ENCODE results near the gene BRD3OS. TPM values are rescaled to one million over a fixed set of nuclear protein-coding genes. Genes with fewer than 3 reads are reported as not detected.

BRD3OS gene
- total and polyA plus RNA-seq, 2 of the 13 experiments (the other 11 are each of a cell fraction or from before 2014, with no cell fraction given) = 4.9 to 5.7 TPM

DNA sequence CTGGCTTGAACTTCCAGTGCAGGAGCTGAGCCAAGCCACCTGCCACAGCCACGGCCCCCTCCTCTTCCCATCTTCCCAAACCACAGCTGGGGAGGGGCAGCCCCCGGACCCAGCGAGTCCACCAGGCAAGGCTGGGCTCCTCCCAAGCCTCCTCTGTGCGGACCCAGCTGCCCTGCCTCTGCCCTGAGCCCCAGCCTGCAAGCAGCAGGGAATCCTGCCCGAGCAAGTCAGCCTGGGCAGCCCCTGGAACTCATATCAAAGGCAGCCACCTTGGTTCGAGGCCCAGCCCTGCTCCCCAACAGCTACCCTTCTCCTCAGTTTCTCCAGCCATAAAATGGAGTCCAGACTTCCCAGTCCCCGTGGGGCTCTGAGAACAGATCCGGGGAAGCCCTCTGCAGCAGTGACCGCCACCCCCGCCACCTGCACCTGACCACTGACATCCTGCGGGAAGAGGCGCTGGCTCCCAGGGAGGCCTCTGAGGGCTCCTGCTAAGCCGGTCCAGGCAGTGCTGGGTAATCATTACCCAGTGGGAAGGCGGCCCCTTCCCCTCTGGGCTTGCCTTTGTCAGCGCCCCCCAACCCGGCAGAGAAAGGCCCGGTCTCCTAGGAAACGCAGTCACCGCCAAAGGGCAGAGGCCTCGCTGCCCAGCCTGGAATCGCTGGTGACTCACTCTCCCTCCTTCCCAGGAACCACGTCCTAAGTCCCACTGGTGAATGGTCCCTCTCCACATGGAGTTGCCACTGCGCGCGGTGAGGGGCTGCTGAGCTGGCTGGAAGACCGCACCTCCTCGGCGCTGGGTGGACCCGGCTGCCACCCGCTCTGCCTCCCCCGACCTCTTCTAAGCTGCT lies 34.7 kb upstream of the BRD3OS start (continued):
- TF ChIP-seq, protein P1, sequence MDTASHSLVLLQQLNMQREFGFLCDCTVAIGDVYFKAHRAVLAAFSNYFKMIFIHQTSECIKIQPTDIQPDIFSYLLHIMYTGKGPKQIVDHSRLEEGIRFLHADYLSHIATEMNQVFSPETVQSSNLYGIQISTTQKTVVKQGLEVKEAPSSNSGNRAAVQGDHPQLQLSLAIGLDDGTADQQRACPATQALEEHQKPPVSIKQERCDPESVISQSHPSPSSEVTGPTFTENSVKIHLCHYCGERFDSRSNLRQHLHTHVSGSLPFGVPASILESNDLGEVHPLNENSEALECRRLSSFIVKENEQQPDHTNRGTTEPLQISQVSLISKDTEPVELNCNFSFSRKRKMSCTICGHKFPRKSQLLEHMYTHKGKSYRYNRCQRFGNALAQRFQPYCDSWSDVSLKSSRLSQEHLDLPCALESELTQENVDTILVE (CRISPR knock-in tag; IDR thresholded peaks at IDR 0.05) = no peak

DNA sequence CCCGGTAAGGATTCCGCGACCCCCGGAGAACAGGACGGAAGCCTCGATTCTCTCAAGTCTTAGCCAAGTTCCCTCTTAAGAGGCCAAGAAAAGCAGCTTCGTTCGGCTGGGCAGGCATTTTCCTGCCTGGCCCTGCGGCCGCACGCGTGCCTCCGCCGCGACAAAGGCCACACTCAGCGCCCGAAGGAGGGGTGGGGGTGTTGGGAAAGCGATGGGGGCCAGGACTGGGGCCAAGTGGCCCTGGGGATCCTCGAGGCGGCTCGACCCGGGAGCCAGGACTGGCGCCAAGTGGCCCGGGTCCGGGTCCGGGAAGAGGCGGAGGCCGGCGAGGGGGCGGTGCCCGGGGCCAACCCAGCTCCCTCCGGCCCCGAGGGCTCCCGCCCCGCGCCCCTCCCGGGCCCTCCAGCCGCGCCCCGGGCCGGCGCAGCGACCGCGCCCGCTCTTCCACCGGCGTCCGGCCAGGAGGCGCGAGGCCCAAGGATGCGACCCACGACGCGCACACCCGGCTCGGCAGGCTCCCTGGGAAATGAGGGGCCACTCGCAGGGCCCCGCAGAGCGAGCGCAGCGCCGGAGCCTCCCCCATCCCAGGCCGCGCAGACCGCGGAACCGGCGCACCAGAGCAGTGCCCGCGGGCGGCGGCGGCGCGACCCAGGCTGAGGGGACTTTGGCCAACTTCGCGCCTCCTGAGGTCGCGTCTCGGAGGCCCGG lies 33.9 kb upstream of the BRD3OS start:
- WGBS (ENCODE audit: low lambda C conversion rate) = 0% methylated on average over 21 of the region's 82 CpGs
- H2AFZ ChIP-seq (ENCODE audit: low read length) = no peak overlapping the region
- peak overlapping the region; percentile 96 for H3K4me2 ChIP-seq (ENCODE audit: low read depth, low read length)
- peak; percentile 1; the same call in 1 of the 3 replicates for ATAC-seq
- BruUV-seq (replicated peaks) = TSS peak; percentile 52
- peak overlapping the region; percentile 80 to 98 (median 97) for H3K4me3 ChIP-seq (replicated peaks in 1 of 3; ENCODE audit: insufficient read depth in 1 of 3, low read depth in 2 of 3, low read length in 3 of 3)
- FAIRE-seq = no peak
- in situ Hi-C loops (cut with HindIII; ENCODE audit: extremely low pct_ligation_motif_present, low pct_unique_long_range_greater_than_20kb) = loop anchor here (5.0 kb wide), 1 partner anchor 204 kb away; no protein-coding TSS in a partner anchor
- H4K20me1 ChIP-seq (ENCODE audit: insufficient read depth, low read length) = peaks cover 39% of the 10 kb centered on the region; the same call in 1 of the 2 replicates
- H3K27me3 ChIP-seq (ENCODE audit: control insufficient read depth in 1 of 2, insufficient read depth in 2 of 2, low read length in 2 of 2) = no peaks in the 10 kb centered on the region
- H3K79me2 ChIP-seq (ENCODE audit: insufficient read depth, low read length) = peaks cover 53% of the 10 kb centered on the region
- H3K27ac ChIP-seq (ENCODE audit: extremely low read length, insufficient read depth, low read length) = peak overlapping the region; percentile 90
- intact Hi-C loops (cut with micrococcal nuclease; ENCODE audit: unreplicated experiment) = no loop called here
- no peaks in the 10 kb centered on the region for H3K9me3 ChIP-seq (ENCODE audit: low read length)
- no peak for DNase-seq (ENCODE audit: low spot score)
- ChIA-PET POLR2A (interaction anchor here (1.2 to 4.4 kb wide), 3 partner anchors 12 to 99 kb away, joined by 4 to 24 read pairs (median 5); no protein-coding TSS in a partner anchor), CTCF (ENCODE audit: low intra/inter-chr PET ratio, low total read pairs) (no interaction called here)
- H3K4me1 ChIP-seq (ENCODE audit: insufficient read depth, low read length) = peaks cover 66% of the 10 kb centered on the region
- peak overlapping the region; percentile 79 for H3K9ac ChIP-seq (ENCODE audit: insufficient read depth, low read depth, low read length)
- peaks cover under 1 to 8% of the 10 kb centered on the region in 2 experiments; a peak in 4 of 5 replicates for H3K36me3 ChIP-seq (replicated peaks in 1 of 2; ENCODE audit: control insufficient read depth in 1 of 2, insufficient read depth in 2 of 2, low read length in 2 of 2)
- TF ChIP-seq ZNF773 (CRISPR knock-in tag; IDR thresholded peaks at IDR 0.05; ENCODE audit: borderline replicate concordance) (no peak), SP1 (IDR thresholded peaks at IDR 0.05) (no peak), SP1 (CRISPR knock-in tag; IDR thresholded peaks at IDR 0.05) (no peak), ARHGAP35 (CRISPR knock-in tag; IDR thresholded peaks at IDR 0.05; ENCODE audit: borderline replicate concordance) (no peak), HDAC2 (CRISPR knock-in tag; IDR thresholded peaks at IDR 0.05) (0 out of 2 replicates have a peak, but pooled peaks have one; percentile 14), ZNF772 (CRISPR knock-in tag; IDR thresholded peaks at IDR 0.05) (no peak; the same call in 1 of the 2 replicates)
- TF ChIP-seq, protein P2, sequence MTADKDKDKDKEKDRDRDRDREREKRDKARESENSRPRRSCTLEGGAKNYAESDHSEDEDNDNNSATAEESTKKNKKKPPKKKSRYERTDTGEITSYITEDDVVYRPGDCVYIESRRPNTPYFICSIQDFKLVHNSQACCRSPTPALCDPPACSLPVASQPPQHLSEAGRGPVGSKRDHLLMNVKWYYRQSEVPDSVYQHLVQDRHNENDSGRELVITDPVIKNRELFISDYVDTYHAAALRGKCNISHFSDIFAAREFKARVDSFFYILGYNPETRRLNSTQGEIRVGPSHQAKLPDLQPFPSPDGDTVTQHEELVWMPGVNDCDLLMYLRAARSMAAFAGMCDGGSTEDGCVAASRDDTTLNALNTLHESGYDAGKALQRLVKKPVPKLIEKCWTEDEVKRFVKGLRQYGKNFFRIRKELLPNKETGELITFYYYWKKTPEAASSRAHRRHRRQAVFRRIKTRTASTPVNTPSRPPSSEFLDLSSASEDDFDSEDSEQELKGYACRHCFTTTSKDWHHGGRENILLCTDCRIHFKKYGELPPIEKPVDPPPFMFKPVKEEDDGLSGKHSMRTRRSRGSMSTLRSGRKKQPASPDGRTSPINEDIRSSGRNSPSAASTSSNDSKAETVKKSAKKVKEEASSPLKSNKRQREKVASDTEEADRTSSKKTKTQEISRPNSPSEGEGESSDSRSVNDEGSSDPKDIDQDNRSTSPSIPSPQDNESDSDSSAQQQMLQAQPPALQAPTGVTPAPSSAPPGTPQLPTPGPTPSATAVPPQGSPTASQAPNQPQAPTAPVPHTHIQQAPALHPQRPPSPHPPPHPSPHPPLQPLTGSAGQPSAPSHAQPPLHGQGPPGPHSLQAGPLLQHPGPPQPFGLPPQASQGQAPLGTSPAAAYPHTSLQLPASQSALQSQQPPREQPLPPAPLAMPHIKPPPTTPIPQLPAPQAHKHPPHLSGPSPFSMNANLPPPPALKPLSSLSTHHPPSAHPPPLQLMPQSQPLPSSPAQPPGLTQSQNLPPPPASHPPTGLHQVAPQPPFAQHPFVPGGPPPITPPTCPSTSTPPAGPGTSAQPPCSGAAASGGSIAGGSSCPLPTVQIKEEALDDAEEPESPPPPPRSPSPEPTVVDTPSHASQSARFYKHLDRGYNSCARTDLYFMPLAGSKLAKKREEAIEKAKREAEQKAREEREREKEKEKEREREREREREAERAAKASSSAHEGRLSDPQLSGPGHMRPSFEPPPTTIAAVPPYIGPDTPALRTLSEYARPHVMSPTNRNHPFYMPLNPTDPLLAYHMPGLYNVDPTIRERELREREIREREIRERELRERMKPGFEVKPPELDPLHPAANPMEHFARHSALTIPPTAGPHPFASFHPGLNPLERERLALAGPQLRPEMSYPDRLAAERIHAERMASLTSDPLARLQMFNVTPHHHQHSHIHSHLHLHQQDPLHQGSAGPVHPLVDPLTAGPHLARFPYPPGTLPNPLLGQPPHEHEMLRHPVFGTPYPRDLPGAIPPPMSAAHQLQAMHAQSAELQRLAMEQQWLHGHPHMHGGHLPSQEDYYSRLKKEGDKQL (CRISPR knock-in tag; IDR thresholded peaks at IDR 0.05; ENCODE audit: low read depth) = no peak
